Tibial nerve (tissue), 3 donors: ENCODE data around the gene GK2.

ENCODE experiments used
- CTCF ChIP-seq, 5 experiments: fragments of 200-600 bp in 3 of 5; fragments of 450-650 bp in 2 of 5; sonication (generic) in 3 of 5; IDR thresholded peaks; one replicate each; pipeline ENCODE4 v1.5.1; 2016 to 2019; ENCODE audit warnings: antibody characterized with exemption in 5 of 5, mild to moderate bottlenecking in 3 of 5, moderate library complexity in 2 of 5
- POLR2A ChIP-seq, 2 donors: fragments of 450-650 bp; IDR thresholded peaks; one replicate each; pipeline ENCODE4 v1.6.1; 2017; ENCODE audit warnings: antibody characterized with exemption in 2 of 2, mild to moderate bottlenecking in 2 of 2, moderate library complexity in 2 of 2

GRCh38 chr4:79442422-79442821 is 34.4 kb upstream of the GK2 start:
- TF ChIP-seq POLR2A (IDR thresholded peaks at IDR 0.05) (no peak), CTCF (IDR thresholded peaks at IDR 0.05) (no peak)
